K562 (cell line): ENCODE data around the gene INTS6. TPM values are rescaled to one million over a fixed set of nuclear protein-coding genes. Genes with fewer than 3 reads are reported as not detected.

Source experiments
- ATAC-seq: fragments of 200-7000 bp; cut with Tn5 transposase; 3 replicates; pipeline ENCODE4 v1.9.1; 2020; ENCODE audit warnings: moderate library complexity
- BruUV-seq: library from RNA; stranded (reverse); fragments of 400-500 nt; replicated peaks from 2 replicates; lab custom pipeline; 2021; lab: Mats Ljungman, UMichigan
- CTCF ChIA-PET: fragments of 300-600 bp; formaldehyde crosslinking; extraction: SDS; loops from one replicate; lab custom pipeline; 2021; ENCODE audit warnings: low intra/inter-chr PET ratio; lab: Yijun Ruan, JAX
- POLR2A ChIA-PET: fragments of 300-600, 350-650 bp; sonication (Branson Sonifier 250); formaldehyde crosslinking; extraction: SDS; loops from one replicate; lab custom pipeline; 2021; ENCODE audit warnings: antibody characterized with exemption, inconsistent platforms; lab: Yijun Ruan, JAX
- DNase-seq, 4 experiments: peaks; one replicate each; pipeline versions ENCODE4 v3.0.0 to v3.0.0-alpha.2; 2011 to 2018; ENCODE audit warnings: low spot score in 3 of 4, mixed read lengths in 3 of 4; ENCODE audit errors: extremely low read depth in 1 of 4
- FAIRE-seq: peaks from 2 replicates; lab custom pipeline; 2011; peaks lifted over from hg19 to GRCh38; lab: Jason Lieb, UNC
- H2AFZ ChIP-seq: 2 replicates; pipeline ENCODE4 v1.6.0; 2011; ENCODE audit warnings: low read depth, low read length, control low read depth, inconsistent platforms
- H3K27ac ChIP-seq: fragments of 200-600 bp; 3 replicates; pipeline ENCODE4 v1.8.0; 2011; ENCODE audit warnings: low read depth, mild to moderate bottlenecking, control low read depth, inconsistent platforms, low read length, moderate library complexity, mixed read lengths; ENCODE audit errors: extremely low read depth
- H3K27me3 ChIP-seq, 2 experiments: fragments of 300-600 bp in 1 of 2; 2 replicates in 1 of 2; 3 replicates in 1 of 2; pipeline versions ENCODE4 v1.6.0 to v1.8.0; 2011; ENCODE audit warnings: inconsistent platforms in 2 of 2, low read length in 2 of 2, mild to moderate bottlenecking in 1 of 2, mixed read lengths in 1 of 2, moderate library complexity in 1 of 2; ENCODE audit not compliant: control insufficient read depth in 2 of 2, insufficient read depth in 2 of 2
- H3K36me3 ChIP-seq: fragments of 300-600 bp; 3 replicates; pipeline ENCODE4 v1.8.0; 2011; ENCODE audit warnings: mild to moderate bottlenecking, low read length, inconsistent platforms; ENCODE audit not compliant: control insufficient read depth, insufficient read depth
- H3K4me1 ChIP-seq, 2 experiments: fragments of 200-600 bp in 1 of 2; replicated peaks in 1 of 2; 2 replicates in 1 of 2; 3 replicates in 1 of 2; pipeline versions ENCODE4 v1.5.1 to v1.8.0; 2011; ENCODE audit warnings: inconsistent platforms in 2 of 2, low read length in 2 of 2, mild to moderate bottlenecking in 1 of 2, mixed read lengths in 1 of 2, moderate library complexity in 1 of 2; ENCODE audit not compliant: control insufficient read depth in 2 of 2, insufficient read depth in 2 of 2
- H3K4me2 ChIP-seq: 2 replicates; pipeline ENCODE4 v1.6.1; 2011; ENCODE audit warnings: low read length, control low read depth, inconsistent platforms, mixed read lengths; ENCODE audit not compliant: insufficient read depth
- H3K4me3 ChIP-seq: fragments of 200-600 bp; sonication (generic), shearing (Covaris generic); 2 replicates; pipeline ENCODE4 v1.5.1; 2016; ENCODE audit warnings: control low read depth, inconsistent platforms
- H3K79me2 ChIP-seq: fragments of 200-600 bp; 3 replicates; pipeline ENCODE4 v1.8.0; 2011; ENCODE audit warnings: low read length, inconsistent platforms; ENCODE audit not compliant: control insufficient read depth, insufficient read depth
- H3K9ac ChIP-seq, 2 experiments: 2 replicates each; pipeline versions ENCODE4 v1.6.0 to v1.6.1; 2011; ENCODE audit warnings: low read depth in 2 of 2, low read length in 2 of 2, control low read depth in 1 of 2, inconsistent platforms in 1 of 2, mild to moderate bottlenecking in 1 of 2, mixed read lengths in 1 of 2; ENCODE audit not compliant: insufficient read depth in 1 of 2
- H3K9me1 ChIP-seq: one replicate; pipeline ENCODE4 v1.6.0; 2011; ENCODE audit warnings: inconsistent platforms, mild to moderate bottlenecking, low read length, moderate library complexity; ENCODE audit not compliant: control insufficient read depth, insufficient read depth
- H3K9me3 ChIP-seq: replicated peaks from 2 replicates; pipeline ENCODE4 v1.5.1; 2011; ENCODE audit warnings: low read depth, low read length, inconsistent platforms; ENCODE audit not compliant: control insufficient read depth, insufficient read depth
- H4K20me1 ChIP-seq: replicated peaks from 2 replicates; pipeline ENCODE4 v1.6.1; 2011; ENCODE audit warnings: low read length, inconsistent platforms, mixed read lengths; ENCODE audit not compliant: control insufficient read depth, insufficient read depth
- DACH1 ChIP-seq: fragments of 450-650 bp; IDR thresholded peaks from 2 replicates; pipeline ENCODE4 v1.6.1; 2018; ENCODE audit not compliant: partially characterized antibody
- MEIS2 ChIP-seq: fragments of 450-650 bp; IDR thresholded peaks from 2 replicates; pipeline ENCODE4 v1.6.1; 2014; ENCODE audit warnings: mild to moderate bottlenecking; ENCODE audit not compliant: partially characterized antibody
- PRPF4 ChIP-seq: fragments of 200-400 bp; formaldehyde crosslinking; IDR thresholded peaks from one replicate; pipeline ENCODE4 v1.6.1; 2017; ENCODE audit warnings: low read length, low read depth, mild to moderate bottlenecking; ENCODE audit not compliant: insufficient read depth, poor library complexity, severe bottlenecking
- RFX5 ChIP-seq: IDR thresholded peaks from 2 replicates; pipeline ENCODE4 v1.6.1; 2011; ENCODE audit warnings: low read depth, mild to moderate bottlenecking, improper control_type of control experiment, low read length
- SMARCA4 ChIP-seq: fragments of 450-650 bp; IDR thresholded peaks from 2 replicates; pipeline ENCODE4 v1.6.1; 2016
- SREBF2 ChIP-seq: sonication (generic); formaldehyde crosslinking; IDR thresholded peaks from 2 replicates; pipeline ENCODE4 v1.4.0; 2020; ENCODE audit warnings: mild to moderate bottlenecking, missing genetic modification reagents
- ZNF175 ChIP-seq: fragments of 200-800 bp; sonication (Bioruptor generic); IDR thresholded peaks from 2 replicates; pipeline ENCODE4 v1.6.1; 2016; ENCODE audit warnings: low read depth, mild to moderate bottlenecking, missing genetic modification characterization, missing compliant biosample characterization
- whole genome bisulfite sequencing: fragments of 100-300 bp; shearing (Covaris generic); methylation state at CpG from one replicate; pipeline ENCODE4 v1.1.6; 2016; ENCODE audit warnings: low coverage, mixed read lengths; ENCODE audit not compliant: insufficient coverage; ENCODE audit errors: missing lambda C conversion rate; 5-methylcytosine and 5-hydroxymethylcytosine counted together
- in situ Hi-C: fragments of 300-500 bp; cut with MboI; formaldehyde crosslinking; loops from 4 replicates; pipeline ENCODE4 v1.15.0; 2018; ENCODE audit warnings: inconsistent platforms, mixed read lengths
- intact Hi-C: fragments of 100-400 bp; cut with micrococcal nuclease; formaldehyde crosslinking; loops from 2 replicates; pipeline ENCODE4 v1.14.2; 2022
- polyA plus RNA-seq, 8 experiments: library from polyadenylated mRNA; depleted of rRNA in 4 of 8; stranded (reverse) in 5 of 8; unstranded in 3 of 8; fragments of >200 nt; fragmentation: Nextera tagmentation in 2 of 8; fragmentation: Illumina TruSeq in 1 of 8; extraction: Ambion mirVana in 2 of 8; extraction: Trizol in 1 of 8; gene quantifications; 2 replicates each; pipeline versions ENCODE4 v1.2.1 to v1.2.3, GENCODE V29; 2011 to 2014; ENCODE audit warnings: inconsistent platforms in 1 of 8, missing spikeins in 1 of 8
- total RNA-seq, 7 experiments: library from RNA; depleted of rRNA in 6 of 7; stranded (reverse); fragments of >200 nt in 6 of 7; fragmentation: Illumina TruSeq in 2 of 7; extraction: Trizol in 2 of 7; gene quantifications; 2 replicates each; pipeline versions ENCODE4 v1.2.1 to v1.2.3, GENCODE V29; 2011 to 2021; ENCODE audit warnings: low replicate concordance in 1 of 7
- TF ChIP-seq, protein P1 (sequence below): IDR thresholded peaks from 2 replicates; pipeline ENCODE4 v1.6.1; 2012; ENCODE audit warnings: low read depth, low read length, improper control_type of control experiment, borderline replicate concordance

Gene INTS6
- total and polyA plus RNA-seq, 9 of the 15 experiments (the other 6 are each of a cell fraction or from before 2014, with no cell fraction given), result 3.7 to 29.8 (median 16.1) TPM

DNA sequence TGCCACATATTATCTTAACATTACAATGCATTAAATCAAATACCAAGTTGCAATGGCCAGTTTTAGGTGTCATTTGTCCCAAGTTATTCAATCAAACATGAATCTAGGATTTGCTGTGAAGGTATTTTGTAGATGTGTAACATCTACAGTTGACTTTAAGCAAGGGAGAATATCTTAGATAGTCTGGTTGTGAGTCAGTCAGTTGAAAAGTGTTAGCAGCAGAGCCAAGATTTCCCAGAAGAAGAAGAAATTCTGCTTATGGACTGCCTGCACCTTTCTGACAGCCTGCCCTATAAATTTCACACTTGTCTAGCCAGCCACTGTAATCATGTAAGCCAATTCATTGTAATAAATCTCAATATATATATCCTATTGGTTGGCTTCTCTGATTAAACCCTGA lies 41.3 kb upstream of the INTS6 start:
- POLR2A ChIA-PET, result no interaction called here
- FAIRE-seq (no peak), DNase-seq (no peak), ATAC-seq (no peak)
- Histone ChIP-seq H3K79me2 (no peaks in the 10 kb centered on the region), H4K20me1 (no peaks in the 10 kb centered on the region), H3K4me2 (no peak overlapping the region), H3K9me1 (no peaks in the 10 kb centered on the region), H3K27me3 (peaks cover 0 to 3% of the 10 kb centered on the region in 2 experiments; a peak in 2 of 5 replicates), H3K27ac (no peak overlapping the region), H3K4me1 (no peaks in the 10 kb centered on the region), H3K9me3 (no peaks in the 10 kb centered on the region), H2AFZ (no peak overlapping the region), H3K4me3 (no peak overlapping the region), H3K9ac (no peak overlapping the region), H3K36me3 (no peaks in the 10 kb centered on the region)
- no TSS peak for BruUV-seq
- in situ Hi-C loops (no loop called here), intact Hi-C loops (no loop called here)
- CTCF ChIA-PET, result no interaction called here
- no peak for TF ChIP-seq RFX5
- no peak for TF ChIP-seq MEIS2
- TF ChIP-seq, protein P1, sequence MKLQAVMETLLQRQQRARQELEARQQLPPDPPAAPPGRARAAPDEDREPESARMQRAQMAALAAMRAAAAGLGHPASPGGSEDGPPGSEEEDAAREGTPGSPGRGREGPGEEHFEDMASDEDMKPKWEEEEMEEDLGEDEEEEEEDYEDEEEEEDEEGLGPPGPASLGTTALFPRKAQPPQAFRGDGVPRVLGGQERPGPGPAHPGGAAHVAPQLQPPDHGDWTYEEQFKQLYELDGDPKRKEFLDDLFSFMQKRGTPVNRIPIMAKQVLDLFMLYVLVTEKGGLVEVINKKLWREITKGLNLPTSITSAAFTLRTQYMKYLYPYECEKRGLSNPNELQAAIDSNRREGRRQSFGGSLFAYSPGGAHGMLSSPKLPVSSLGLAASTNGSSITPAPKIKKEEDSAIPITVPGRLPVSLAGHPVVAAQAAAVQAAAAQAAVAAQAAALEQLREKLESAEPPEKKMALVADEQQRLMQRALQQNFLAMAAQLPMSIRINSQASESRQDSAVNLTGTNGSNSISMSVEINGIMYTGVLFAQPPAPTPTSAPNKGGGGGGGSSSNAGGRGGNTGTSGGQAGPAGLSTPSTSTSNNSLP, result no peak
- no peak for TF ChIP-seq PRPF4

DNA sequence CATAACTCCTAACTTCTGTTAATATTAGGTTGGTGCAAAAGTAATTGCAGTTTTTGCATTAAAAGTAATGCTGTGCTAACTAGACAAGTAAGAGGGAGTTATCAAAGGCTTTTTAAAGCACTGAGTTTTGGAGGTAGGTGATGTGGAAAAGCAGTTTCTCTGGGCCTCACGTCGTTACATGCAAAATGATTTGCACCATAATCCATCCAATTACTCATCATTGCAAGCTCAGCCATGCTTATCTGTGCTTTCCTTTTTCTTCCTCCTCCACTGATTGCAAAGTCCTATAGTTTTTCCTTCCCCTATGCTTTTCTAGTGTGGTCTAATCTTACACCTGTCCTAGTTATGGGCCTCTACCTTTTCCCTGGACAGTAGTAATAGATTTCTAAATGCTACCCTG lies 35.4 kb upstream of the INTS6 start:
- Histone ChIP-seq H3K4me3 (no peak overlapping the region), H2AFZ (no peak overlapping the region), H3K4me2 (no peak overlapping the region), H3K4me1 (no peaks in the 10 kb centered on the region), H3K27me3 (no peaks in the 10 kb centered on the region), H3K9me3 (no peaks in the 10 kb centered on the region), H3K27ac (no peak overlapping the region), H4K20me1 (no peaks in the 10 kb centered on the region), H3K79me2 (no peaks in the 10 kb centered on the region), H3K9ac (no peak overlapping the region), H3K9me1 (no peaks in the 10 kb centered on the region), H3K36me3 (no peaks in the 10 kb centered on the region)
- no TSS peak for BruUV-seq
- WGBS, result 8% methylated on average over 2 of the region's 2 CpGs
- ChIA-PET CTCF (no interaction called here), POLR2A (interaction anchor here (1.0 to 1.4 kb wide), 3 partner anchors 10 to 20 kb away, joined by 4 to 5 read pairs (median 4); no protein-coding TSS in a partner anchor)
- TF ChIP-seq ZNF175 (CRISPR knock-in tag) (no peak), SREBF2 (CRISPR knock-in tag) (no peak), SMARCA4 (no peak), DACH1 (no peak)
- ATAC-seq (no peak), DNase-seq (no peak), FAIRE-seq (no peak)
- in situ Hi-C loops, result no loop called here
- intact Hi-C loops, result no loop called here
